Epithelial cell of proximal tubule (primary cell): Measurements from ENCODE around the gene MYLK2. TPM values are rescaled to one million over a fixed set of nuclear protein-coding genes. Genes with fewer than 3 reads are reported as not detected.

Experiments used
- DNase-seq: peaks from one replicate; pipeline ENCODE4 v3.0.0-alpha.2; 2011; ENCODE audit warnings: low read depth
- H3K4me3 ChIP-seq: 2 replicates; pipeline ENCODE4 v1.5.1; 2011; ENCODE audit warnings: low read depth, mild to moderate bottlenecking, low read length
- total RNA-seq: library from RNA; depleted of rRNA; stranded (reverse); fragments of >200 nt; gene quantifications from 2 replicates; pipeline ENCODE4 v1.2.3, GENCODE V29; 2015
- TF ChIP-seq, protein P1 (sequence below): conservative IDR thresholded peaks from 2 replicates; pipeline ENCODE4 v1.5.1; 2012; ENCODE audit warnings: low read depth, mild to moderate bottlenecking, low read length

Gene MYLK2
- total RNA-seq, 1 donor from 2014 or later = not detected

DNA sequence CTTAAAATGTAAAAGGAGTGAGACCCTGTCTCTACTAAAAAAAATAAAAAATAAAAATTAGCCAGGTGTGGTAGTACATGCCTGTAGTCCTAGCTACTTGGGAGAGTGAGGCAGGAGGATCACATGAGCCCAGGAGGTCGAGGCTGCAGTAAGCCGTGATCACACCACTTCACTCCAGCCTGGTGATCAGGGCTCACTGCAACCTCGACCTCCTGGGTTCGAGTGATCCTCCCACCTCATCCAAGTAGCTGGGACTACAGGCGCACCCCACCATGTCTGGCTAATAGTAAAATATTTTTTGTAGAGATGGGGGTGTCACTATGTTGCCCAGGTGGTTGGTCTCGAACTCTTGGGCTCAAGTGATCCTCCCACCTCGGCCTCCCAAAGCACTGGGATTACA lies 34.3 kb downstream of the MYLK2 start:
- DNase-seq = no peak
- TF ChIP-seq, protein P1, sequence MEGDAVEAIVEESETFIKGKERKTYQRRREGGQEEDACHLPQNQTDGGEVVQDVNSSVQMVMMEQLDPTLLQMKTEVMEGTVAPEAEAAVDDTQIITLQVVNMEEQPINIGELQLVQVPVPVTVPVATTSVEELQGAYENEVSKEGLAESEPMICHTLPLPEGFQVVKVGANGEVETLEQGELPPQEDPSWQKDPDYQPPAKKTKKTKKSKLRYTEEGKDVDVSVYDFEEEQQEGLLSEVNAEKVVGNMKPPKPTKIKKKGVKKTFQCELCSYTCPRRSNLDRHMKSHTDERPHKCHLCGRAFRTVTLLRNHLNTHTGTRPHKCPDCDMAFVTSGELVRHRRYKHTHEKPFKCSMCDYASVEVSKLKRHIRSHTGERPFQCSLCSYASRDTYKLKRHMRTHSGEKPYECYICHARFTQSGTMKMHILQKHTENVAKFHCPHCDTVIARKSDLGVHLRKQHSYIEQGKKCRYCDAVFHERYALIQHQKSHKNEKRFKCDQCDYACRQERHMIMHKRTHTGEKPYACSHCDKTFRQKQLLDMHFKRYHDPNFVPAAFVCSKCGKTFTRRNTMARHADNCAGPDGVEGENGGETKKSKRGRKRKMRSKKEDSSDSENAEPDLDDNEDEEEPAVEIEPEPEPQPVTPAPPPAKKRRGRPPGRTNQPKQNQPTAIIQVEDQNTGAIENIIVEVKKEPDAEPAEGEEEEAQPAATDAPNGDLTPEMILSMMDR = no peak
- no peak overlapping the region for H3K4me3 ChIP-seq

DNA sequence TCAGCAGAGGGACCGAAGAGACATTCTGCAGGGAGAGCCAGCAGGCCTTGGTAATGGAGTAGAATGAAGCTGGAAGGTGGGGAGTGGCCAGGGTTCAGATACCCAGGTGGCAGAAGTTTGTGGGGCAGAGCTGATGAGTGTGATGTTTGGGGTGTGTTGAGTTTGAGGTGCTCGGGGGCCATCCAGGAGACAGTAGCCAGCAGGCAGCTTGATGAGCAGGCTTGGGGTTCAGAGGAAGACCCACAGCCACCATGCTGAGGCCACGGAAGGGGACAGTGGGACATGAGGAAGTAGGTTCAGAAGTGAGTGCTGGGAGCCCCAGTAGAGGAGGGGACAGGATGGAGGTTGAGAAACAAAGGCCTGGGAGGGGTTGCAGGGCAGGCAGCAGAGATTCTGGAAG lies 37.4 kb downstream of the MYLK2 start:
- TF ChIP-seq, protein P1 = no peak
- no peak overlapping the region for H3K4me3 ChIP-seq
- DNase-seq = no peak

DNA sequence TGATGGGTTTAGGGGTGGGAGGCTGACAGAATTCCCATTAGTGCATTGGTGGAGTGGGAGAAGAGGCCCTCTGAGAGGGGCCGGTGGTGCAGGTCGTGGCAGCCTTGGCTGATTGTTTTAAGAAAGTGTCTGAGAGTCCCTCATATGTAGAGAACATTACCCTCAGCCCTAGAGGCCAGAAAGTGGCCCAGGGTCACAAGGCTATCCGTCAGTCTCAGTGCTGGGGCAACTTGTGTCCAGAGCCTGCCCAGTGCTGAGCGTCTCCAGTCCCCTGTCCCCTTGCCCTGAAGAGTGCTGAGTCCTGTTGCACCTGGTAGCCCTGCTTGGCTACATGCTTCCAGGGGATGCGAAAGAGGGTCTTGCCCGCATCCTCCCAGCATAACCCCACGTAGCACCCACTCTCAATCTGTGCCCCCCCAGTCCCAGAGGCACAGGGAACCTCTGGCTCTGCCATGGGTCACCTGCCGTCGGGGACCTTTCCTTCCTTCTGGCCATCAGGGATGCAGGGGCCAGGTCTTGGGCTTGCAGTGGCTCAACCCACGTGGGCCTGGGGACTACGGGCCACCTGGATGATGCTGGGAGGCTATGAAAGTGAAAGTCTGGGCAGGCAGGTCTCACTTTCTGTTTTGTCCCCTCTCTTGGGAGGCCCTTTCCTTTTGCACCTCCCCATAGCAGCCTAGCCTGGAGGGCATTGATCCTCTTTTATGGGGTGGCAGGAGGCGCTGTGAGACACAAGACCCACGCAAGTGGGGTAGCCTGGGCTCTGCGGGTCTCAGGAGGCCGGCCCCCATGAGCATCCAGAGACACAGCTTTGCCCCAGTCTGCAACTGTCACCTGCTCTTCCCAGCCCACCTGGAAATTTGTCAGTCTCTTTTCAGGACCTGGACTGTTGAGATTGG lies 39.0 kb downstream of the MYLK2 start:
- TF ChIP-seq, protein P1 = no peak
- no peak overlapping the region for H3K4me3 ChIP-seq
- DNase-seq = no peak

DNA sequence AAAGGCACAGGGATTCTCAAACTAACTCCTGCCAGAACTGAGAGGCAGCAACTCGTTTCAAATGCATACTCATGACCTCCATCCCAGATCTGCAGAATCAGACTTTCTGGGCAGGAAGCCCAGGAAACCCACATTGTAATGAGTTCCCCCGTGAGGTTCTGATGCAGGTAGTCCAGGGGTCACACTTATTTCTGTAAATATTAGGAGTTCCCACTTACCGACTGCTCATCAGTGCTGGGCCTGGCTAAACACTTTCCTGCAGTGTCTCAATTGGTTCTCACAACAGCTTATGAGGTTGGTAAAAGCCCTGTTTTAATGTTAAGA lies 39.6 kb downstream of the MYLK2 start:
- TF ChIP-seq, protein P1 = no peak
- H3K4me3 ChIP-seq = no peak overlapping the region
- no peak for DNase-seq

DNA sequence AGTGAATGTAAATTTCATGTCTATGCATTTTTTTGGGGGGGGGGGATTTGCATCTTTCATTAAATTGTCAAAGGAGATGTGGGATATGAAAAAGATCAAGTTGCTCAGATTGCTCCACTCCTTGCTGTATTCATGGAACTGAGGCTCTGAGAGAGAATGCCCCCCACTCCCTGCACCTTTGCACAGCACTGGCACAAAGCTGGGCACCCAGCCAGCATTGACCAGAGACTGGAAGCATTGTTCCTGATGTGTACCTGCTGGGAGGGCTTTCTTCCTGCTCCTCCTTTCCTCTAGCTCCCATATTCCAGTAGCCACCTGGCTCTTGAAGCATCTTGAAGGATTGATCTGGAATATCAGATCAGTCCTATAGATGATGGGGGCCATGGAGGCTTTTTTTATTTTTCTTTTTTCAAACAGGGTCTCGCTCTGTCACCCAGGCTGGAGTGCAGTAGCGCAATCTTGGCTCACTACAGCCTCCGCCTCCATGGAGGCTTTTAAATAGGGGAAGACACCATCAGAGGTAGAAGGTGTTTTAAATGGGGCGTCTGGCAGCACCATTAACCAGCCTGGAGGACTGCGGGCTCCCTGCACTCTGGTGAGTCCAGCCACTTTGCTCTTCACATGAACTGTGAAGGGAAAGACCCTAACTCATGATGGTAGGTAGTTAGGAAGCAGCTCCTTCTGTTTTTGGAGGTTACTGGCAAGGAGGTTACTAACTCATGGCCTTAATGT lies 40.3 kb downstream of the MYLK2 start:
- TF ChIP-seq, protein P1 = no peak
- H3K4me3 ChIP-seq = no peak overlapping the region
- DNase-seq = no peak

DNA sequence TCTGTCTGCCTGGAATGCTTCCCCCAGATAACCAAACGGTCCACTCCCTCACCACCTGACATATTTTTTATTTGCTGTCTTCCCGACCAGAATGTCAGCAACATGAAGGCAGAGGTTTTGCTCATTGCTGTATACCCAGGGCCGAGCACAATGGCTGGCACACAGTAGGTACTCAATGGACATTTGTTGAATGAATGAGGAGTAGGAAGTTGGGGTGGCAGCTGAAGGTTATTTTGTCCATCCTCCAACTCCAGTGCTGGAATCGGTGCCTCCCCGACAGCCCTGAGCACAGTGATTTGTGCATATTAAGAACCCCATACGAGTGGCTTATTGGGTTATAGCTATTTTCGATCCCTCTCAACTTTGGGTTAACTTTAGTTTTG lies 40.8 kb downstream of the MYLK2 start:
- DNase-seq = no peak
- TF ChIP-seq, protein P1 = no peak
- no peak overlapping the region for H3K4me3 ChIP-seq
